CD4-positive, alpha-beta T cell (primary cell): ENCODE data around the gene SS18L1. TPM values are rescaled to one million over a fixed set of nuclear protein-coding genes. Genes with fewer than 3 reads are reported as not detected.

Source experiments
- ATAC-seq: fragments of 200-7000 bp; cut with Tn5 transposase; one replicate; pipeline ENCODE4 v1.10.0; 2022; ENCODE audit warnings: mild to moderate bottlenecking; ENCODE audit not compliant: poor library complexity
- CTCF ChIA-PET: fragments of 350-600 bp; sonication (Branson Sonifier 250); formaldehyde crosslinking; loops from one replicate; lab custom pipeline; 2021; ENCODE audit warnings: antibody characterized with exemption, inconsistent platforms; lab: Charles Lee
- POLR2A ChIA-PET: fragments of 350-600 bp; sonication (Branson Sonifier 250); formaldehyde crosslinking; loops from one replicate; lab custom pipeline; 2021; ENCODE audit warnings: antibody characterized with exemption, inconsistent platforms; lab: Charles Lee
- DNase-seq, 14 experiments: peaks; one replicate each; pipeline ENCODE4 v3.0.0-alpha.2; 2013 to 2020; ENCODE audit warnings: mixed read lengths in 2 of 14
- H3K27ac ChIP-seq, 2 donors: one replicate each; pipeline versions ENCODE4 v1.5.1 to v1.7.0; 2013; ENCODE audit warnings: low read length in 2 of 2, low read depth in 1 of 2, mild to moderate bottlenecking in 1 of 2
- H3K27me3 ChIP-seq, 2 experiments: 1 replicate in 1 of 2; 2 replicates in 1 of 2; pipeline versions ENCODE4 v1.6.1 to v1.7.0; 2013; ENCODE audit warnings: low read length in 2 of 2, control low read depth in 1 of 2, mild to moderate bottlenecking in 1 of 2, moderate library complexity in 1 of 2; ENCODE audit not compliant: insufficient read depth in 2 of 2, control insufficient read depth in 1 of 2
- H3K36me3 ChIP-seq: one replicate; pipeline ENCODE4 v1.6.1; 2013; ENCODE audit warnings: low read length, control low read depth; ENCODE audit not compliant: insufficient read depth
- H3K4me1 ChIP-seq: one replicate; pipeline ENCODE4 v1.6.1; 2013; ENCODE audit warnings: low read length, control low read depth; ENCODE audit not compliant: insufficient read depth
- H3K4me3 ChIP-seq: one replicate; pipeline ENCODE4 v1.5.1; 2013; ENCODE audit warnings: mild to moderate bottlenecking, low read length, moderate library complexity
- H3K9me3 ChIP-seq, 2 experiments: 1 replicate in 1 of 2; 2 replicates in 1 of 2; pipeline versions ENCODE4 v1.6.1 to v1.7.0; 2013; ENCODE audit warnings: low read length in 2 of 2, mild to moderate bottlenecking in 2 of 2, control low read depth in 1 of 2, moderate library complexity in 1 of 2; ENCODE audit not compliant: control insufficient read depth in 1 of 2, insufficient read depth in 1 of 2
- H3K27ac Mint-ChIP-seq: one replicate; pipeline ENCODE4 v1.8.0; 2020; ENCODE audit warnings: mixed read lengths
- H3K27me3 Mint-ChIP-seq: one replicate; pipeline ENCODE4 v1.8.0; 2021; ENCODE audit warnings: mixed read lengths
- H3K36me3 Mint-ChIP-seq: one replicate; pipeline ENCODE4 v1.8.0; 2021; ENCODE audit warnings: low read depth, mixed read lengths
- H3K4me1 Mint-ChIP-seq: one replicate; pipeline ENCODE4 v1.8.0; 2021; ENCODE audit warnings: low read depth, mixed read lengths
- H3K4me3 Mint-ChIP-seq: one replicate; pipeline ENCODE4 v1.8.0; 2020; ENCODE audit warnings: mild to moderate bottlenecking, mixed read lengths
- H3K9me3 Mint-ChIP-seq: one replicate; pipeline ENCODE4 v1.8.0; 2020; ENCODE audit warnings: mixed read lengths
- intact Hi-C, 2 experiments: fragments of 100-400 bp; cut with DNase I in 1 of 2; cut with micrococcal nuclease in 1 of 2; formaldehyde crosslinking; loops; one replicate each; pipeline versions ENCODE4 v1.15.1 to v1.9.0; 2023 to 2025; cut with DNase I, micrococcal nuclease
- total RNA-seq, 174 experiments: library from RNA in 2 of 174; stranded (reverse) in 2 of 174; gene quantifications; one replicate each; pipeline ENCODE4 v1.2.3 and lab custom pipeline; 2021 to 2026
- TF ChIP-seq, protein P1 (sequence below): fragments of 200-600 bp; IDR thresholded peaks from one replicate; pipeline ENCODE4 v1.8.0; 2022; ENCODE audit warnings: antibody characterized with exemption, mild to moderate bottlenecking

SS18L1 gene
- total RNA-seq, 2 experiments from 2014 or later = 12.8 to 13.4 TPM

DNA sequence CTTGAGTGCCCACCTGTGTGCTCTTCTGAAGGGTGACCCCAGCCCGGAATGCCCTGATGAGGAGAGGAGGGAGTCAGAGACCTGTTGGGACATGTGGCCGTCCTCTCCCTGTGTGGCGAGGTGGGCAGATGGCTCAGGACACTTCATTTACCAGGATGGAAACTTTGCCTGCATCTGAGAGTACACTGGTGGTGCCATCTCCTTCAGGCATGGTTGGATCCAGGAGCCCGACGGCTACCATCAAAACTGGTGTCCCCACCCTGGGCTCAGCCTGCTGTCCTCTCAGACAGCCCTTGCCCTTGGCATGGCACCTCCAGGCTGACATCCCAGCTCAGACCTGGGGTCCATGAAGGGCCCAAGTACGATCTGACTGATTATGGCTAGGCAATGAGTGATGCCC, 87.7 kb downstream of the SS18L1 start:
- intact Hi-C loops = no loop called here
- H3K27ac ChIP-seq = no peak overlapping the region
- H3K4me1 ChIP-seq = no peaks in the 10 kb centered on the region
- H3K4me1 Mint-ChIP-seq = no peaks in the 10 kb centered on the region
- TF ChIP-seq, protein P1, sequence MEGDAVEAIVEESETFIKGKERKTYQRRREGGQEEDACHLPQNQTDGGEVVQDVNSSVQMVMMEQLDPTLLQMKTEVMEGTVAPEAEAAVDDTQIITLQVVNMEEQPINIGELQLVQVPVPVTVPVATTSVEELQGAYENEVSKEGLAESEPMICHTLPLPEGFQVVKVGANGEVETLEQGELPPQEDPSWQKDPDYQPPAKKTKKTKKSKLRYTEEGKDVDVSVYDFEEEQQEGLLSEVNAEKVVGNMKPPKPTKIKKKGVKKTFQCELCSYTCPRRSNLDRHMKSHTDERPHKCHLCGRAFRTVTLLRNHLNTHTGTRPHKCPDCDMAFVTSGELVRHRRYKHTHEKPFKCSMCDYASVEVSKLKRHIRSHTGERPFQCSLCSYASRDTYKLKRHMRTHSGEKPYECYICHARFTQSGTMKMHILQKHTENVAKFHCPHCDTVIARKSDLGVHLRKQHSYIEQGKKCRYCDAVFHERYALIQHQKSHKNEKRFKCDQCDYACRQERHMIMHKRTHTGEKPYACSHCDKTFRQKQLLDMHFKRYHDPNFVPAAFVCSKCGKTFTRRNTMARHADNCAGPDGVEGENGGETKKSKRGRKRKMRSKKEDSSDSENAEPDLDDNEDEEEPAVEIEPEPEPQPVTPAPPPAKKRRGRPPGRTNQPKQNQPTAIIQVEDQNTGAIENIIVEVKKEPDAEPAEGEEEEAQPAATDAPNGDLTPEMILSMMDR = no peak
- H3K9me3 Mint-ChIP-seq = no peaks in the 10 kb centered on the region
- H3K36me3 ChIP-seq = no peaks in the 10 kb centered on the region
- H3K27ac Mint-ChIP-seq = no peak overlapping the region
- POLR2A ChIA-PET = no interaction called here
- no peaks in the 10 kb centered on the region for H3K27me3 ChIP-seq
- DNase-seq (no peak), ATAC-seq (no peak)
- H3K4me3 Mint-ChIP-seq = no peak overlapping the region
- no peaks in the 10 kb centered on the region for H3K36me3 Mint-ChIP-seq
- H3K9me3 ChIP-seq = peaks cover 0 to 34% of the 10 kb centered on the region in 2 experiments
- no peak overlapping the region for H3K4me3 ChIP-seq
- CTCF ChIA-PET = no interaction called here
- peaks cover 13% of the 10 kb centered on the region for H3K27me3 Mint-ChIP-seq

Other genes with a start within 250 kb of the SS18L1 start
- 10 to 100 TPM; 11.1 to 12.5 TPM for gene TAF4, start 77.9 kb upstream of the SS18L1 start, total RNA-seq
- 10 to 100 TPM; 34.5 to 35.7 TPM for gene LSM14B, start 21.3 kb upstream of the SS18L1 start, total RNA-seq
- gene PSMA7, start 375 bp upstream of the SS18L1 start, total RNA-seq = 100 to 1,000 TPM; 150 to 158 TPM
- 1 to 10 TPM; 9.5 to 9.9 TPM for gene MTG2, start 39.3 kb downstream of the SS18L1 start, total RNA-seq
- gene HRH3, start 76.5 kb downstream of the SS18L1 start, total RNA-seq = not detected
- 10 to 100 TPM; 52.8 to 54.4 TPM for gene OSBPL2, start 94.8 kb downstream of the SS18L1 start, total RNA-seq
- 10 to 100 TPM; 40.8 to 44.3 TPM for gene ADRM1, start 159.2 kb downstream of the SS18L1 start, total RNA-seq
- gene LAMA5, start 223.5 kb downstream of the SS18L1 start, total RNA-seq = under 1 TPM; 0.16 to 0.78 TPM
- gene RPS21, start 243.3 kb downstream of the SS18L1 start, total RNA-seq = 1,000 to 10,000 TPM; 3,015 to 3,210 TPM